Activated CD4-positive, alpha-beta T cell treated with anti-CD3 and anti-CD28 coated beads, Interleukin-2, amount 10 ng/mL, durations not matched to agents 24 days and 14 days (primary cell): Measurements from ENCODE around the gene BOD1. TPM values are rescaled to one million over a fixed set of nuclear protein-coding genes. Genes with fewer than 3 reads are reported as not detected.

Source experiments
- DNase-seq: peaks from one replicate; pipeline ENCODE4 v3.0.0; 2022
- H3K27ac Mint-ChIP-seq: one replicate; pipeline ENCODE4 v1.8.0; 2022; ENCODE audit warnings: mild to moderate bottlenecking, mixed read lengths
- H3K27me3 Mint-ChIP-seq: one replicate; pipeline ENCODE4 v1.8.0; 2022; ENCODE audit warnings: mixed read lengths
- H3K36me3 Mint-ChIP-seq: one replicate; pipeline ENCODE4 v1.8.0; 2022; ENCODE audit warnings: low read depth, mild to moderate bottlenecking, mixed read lengths
- H3K4me1 Mint-ChIP-seq: one replicate; pipeline ENCODE4 v1.8.0; 2021; ENCODE audit warnings: mixed read lengths
- H3K4me3 Mint-ChIP-seq: one replicate; pipeline ENCODE4 v1.8.0; 2022; ENCODE audit warnings: mild to moderate bottlenecking, moderate library complexity, mixed read lengths
- H3K9me3 Mint-ChIP-seq: one replicate; pipeline ENCODE4 v1.8.0; 2021; ENCODE audit warnings: mixed read lengths
- intact Hi-C: fragments of 100-400 bp; cut with micrococcal nuclease; formaldehyde crosslinking; loops from one replicate; pipeline ENCODE4 v1.15.1; 2023
- total RNA-seq: library from RNA; stranded (reverse); gene quantifications from 2 replicates; pipeline ENCODE4 v1.2.3, GENCODE V29; 2022

Gene BOD1
- total RNA-seq, 1 donor from 2014 or later = 31.2 TPM

- Mint-ChIP-seq H3K36me3 (no peaks in the 10 kb centered on the region), H3K27me3 (peaks cover 16% of the 10 kb centered on the region), H3K9me3 (no peaks in the 10 kb centered on the region), H3K27ac (no peak overlapping the region), H3K4me3 (no peak overlapping the region), H3K4me1 (peaks cover 3% of the 10 kb centered on the region)
- no peak for DNase-seq
- intact Hi-C loops = no loop called here
Observed at GRCh38 chr5:173570321-173571090, 45.9 kb downstream of the BOD1 start.

DNA sequence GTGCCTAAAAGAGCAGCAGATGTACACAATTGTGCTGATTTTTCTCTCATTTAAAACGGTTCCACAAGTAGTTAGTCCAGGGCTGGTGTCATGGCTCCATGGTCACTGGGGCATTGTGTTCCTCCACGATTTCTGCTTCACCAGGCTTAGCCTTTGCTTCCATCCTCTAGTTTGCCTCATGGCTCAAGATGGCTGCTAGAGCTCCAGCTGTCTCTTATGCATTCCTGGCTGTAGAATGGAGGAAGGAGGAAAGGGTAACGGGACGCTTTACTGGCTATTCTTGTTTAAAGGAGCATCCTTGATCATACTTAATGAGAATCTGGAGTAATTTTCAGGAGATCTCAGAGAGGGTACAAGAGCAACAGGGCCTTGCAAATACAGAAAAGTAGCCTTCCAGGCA is 47.7 kb downstream of the BOD1 start:
- Mint-ChIP-seq H3K27ac (no peak overlapping the region), H3K27me3 (peaks cover 10% of the 10 kb centered on the region), H3K9me3 (no peaks in the 10 kb centered on the region), H3K36me3 (no peaks in the 10 kb centered on the region), H3K4me3 (no peak overlapping the region), H3K4me1 (peaks cover 3% of the 10 kb centered on the region)
- no peak for DNase-seq
- intact Hi-C loops = no loop called here

DNA sequence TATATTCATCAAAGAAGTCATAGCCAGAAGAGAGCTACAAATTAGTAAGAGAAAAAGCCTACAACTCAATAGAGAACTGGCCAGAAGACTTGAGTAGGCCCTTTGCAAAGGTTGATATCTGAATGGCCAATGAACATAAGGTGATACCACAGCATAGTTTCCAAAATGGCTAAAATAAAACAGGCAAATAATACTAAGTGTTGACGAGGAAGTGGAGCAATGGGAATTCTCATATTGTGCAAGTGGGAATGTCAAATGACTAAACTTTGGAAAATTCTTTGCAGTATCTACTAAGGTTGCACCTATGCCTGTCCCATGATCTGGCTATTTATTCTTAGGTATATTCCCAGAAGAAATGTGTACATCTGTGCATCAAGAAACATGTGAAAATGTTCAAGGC is 48.3 kb downstream of the BOD1 start:
- DNase-seq = no peak
- H3K27ac Mint-ChIP-seq = no peak overlapping the region
- no peaks in the 10 kb centered on the region for H3K36me3 Mint-ChIP-seq
- H3K9me3 Mint-ChIP-seq = no peaks in the 10 kb centered on the region
- H3K27me3 Mint-ChIP-seq = peaks cover 9% of the 10 kb centered on the region
- no peak overlapping the region for H3K4me3 Mint-ChIP-seq
- intact Hi-C loops = no loop called here
- H3K4me1 Mint-ChIP-seq = peaks cover 2% of the 10 kb centered on the region

GRCh38 chr5:173567548-173567947 is 48.9 kb downstream of the BOD1 start:
- H3K9me3 Mint-ChIP-seq = peaks cover 5% of the 10 kb centered on the region
- no peak for DNase-seq
- no peak overlapping the region for H3K27ac Mint-ChIP-seq
- no peaks in the 10 kb centered on the region for H3K36me3 Mint-ChIP-seq
- H3K4me1 Mint-ChIP-seq = no peaks in the 10 kb centered on the region
- no peak overlapping the region for H3K4me3 Mint-ChIP-seq
- intact Hi-C loops = no loop called here
- H3K27me3 Mint-ChIP-seq = peaks cover 4% of the 10 kb centered on the region

- Mint-ChIP-seq H3K27ac (no peak overlapping the region), H3K27me3 (no peaks in the 10 kb centered on the region), H3K4me3 (no peak overlapping the region), H3K36me3 (no peaks in the 10 kb centered on the region), H3K9me3 (peaks cover 15% of the 10 kb centered on the region), H3K4me1 (no peaks in the 10 kb centered on the region)
- no peak for DNase-seq
- intact Hi-C loops = no loop called here
Observed at GRCh38 chr5:173565491-173566072, 50.9 kb downstream of the BOD1 start.

DNA sequence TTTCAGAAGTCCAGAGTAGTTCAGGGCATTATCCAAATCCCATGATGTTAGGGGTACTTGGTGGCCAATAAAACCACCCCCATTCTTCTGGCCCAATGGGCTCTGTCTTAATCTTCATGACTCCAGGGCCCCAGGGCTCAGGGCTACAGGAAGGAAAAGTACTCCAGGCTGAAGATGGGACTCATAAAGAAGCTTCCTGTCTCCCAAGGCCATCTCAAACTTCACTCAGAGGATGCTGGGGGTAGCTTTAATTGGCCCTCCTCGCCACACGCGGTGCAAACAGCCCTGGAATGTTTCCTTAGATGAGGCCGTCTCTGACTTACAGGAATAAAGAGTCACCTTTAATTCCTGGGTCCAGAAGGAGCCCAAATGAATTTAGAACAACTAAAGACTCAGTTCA is 52.3 kb downstream of the BOD1 start:
- no peaks in the 10 kb centered on the region for H3K4me1 Mint-ChIP-seq
- no peak overlapping the region for H3K4me3 Mint-ChIP-seq
- no peaks in the 10 kb centered on the region for H3K27me3 Mint-ChIP-seq
- intact Hi-C loops = no loop called here
- H3K36me3 Mint-ChIP-seq = no peaks in the 10 kb centered on the region
- no peak overlapping the region for H3K27ac Mint-ChIP-seq
- peaks cover 15% of the 10 kb centered on the region for H3K9me3 Mint-ChIP-seq
- DNase-seq = no peak

DNA sequence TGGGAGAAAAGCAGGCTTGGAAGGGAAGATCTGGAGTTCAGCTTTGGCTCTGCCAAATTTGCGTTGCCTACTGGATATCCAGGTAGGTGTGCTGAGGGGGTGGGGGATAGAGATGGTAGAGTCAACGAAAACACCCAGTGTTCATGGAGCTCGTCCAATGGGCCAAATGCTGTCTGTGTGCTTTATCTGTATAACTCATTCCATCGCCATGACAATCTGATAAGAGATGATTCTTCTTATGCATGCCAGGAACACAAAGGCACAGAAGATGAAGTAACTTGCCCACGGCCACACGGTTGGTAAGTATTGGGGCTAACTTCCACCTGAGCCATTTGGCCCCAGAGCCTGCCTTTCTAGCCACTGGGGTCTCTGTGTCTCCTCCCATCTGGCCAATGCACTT is 53.2 kb downstream of the BOD1 start:
- intact Hi-C loops = no loop called here
- Mint-ChIP-seq H3K27me3 (no peaks in the 10 kb centered on the region), H3K27ac (no peak overlapping the region), H3K36me3 (no peaks in the 10 kb centered on the region), H3K4me3 (no peak overlapping the region), H3K4me1 (no peaks in the 10 kb centered on the region), H3K9me3 (peaks cover 15% of the 10 kb centered on the region)
- no peak for DNase-seq

GRCh38 chr5:173562451-173562850 is 54.0 kb downstream of the BOD1 start:
- H3K4me1 Mint-ChIP-seq = no peaks in the 10 kb centered on the region
- H3K27me3 Mint-ChIP-seq = no peaks in the 10 kb centered on the region
- H3K9me3 Mint-ChIP-seq = peaks cover 15% of the 10 kb centered on the region
- H3K27ac Mint-ChIP-seq = no peak overlapping the region
- no peak overlapping the region for H3K4me3 Mint-ChIP-seq
- intact Hi-C loops = no loop called here
- DNase-seq = no peak
- H3K36me3 Mint-ChIP-seq = no peaks in the 10 kb centered on the region
